ENCODE data around the gene CEP170. TPM values are rescaled to one million over a fixed set of nuclear protein-coding genes. Genes with fewer than 3 reads are reported as not detected.
"Not testable (repeated sequence)": the region's sequence is repeated elsewhere in the genome, so short reads cannot be mapped to it uniquely, and the experiment has no call there.

Gene CEP170
- total RNA-seq, 1 donor from 2014 or later, result 41.7 TPM

DNA sequence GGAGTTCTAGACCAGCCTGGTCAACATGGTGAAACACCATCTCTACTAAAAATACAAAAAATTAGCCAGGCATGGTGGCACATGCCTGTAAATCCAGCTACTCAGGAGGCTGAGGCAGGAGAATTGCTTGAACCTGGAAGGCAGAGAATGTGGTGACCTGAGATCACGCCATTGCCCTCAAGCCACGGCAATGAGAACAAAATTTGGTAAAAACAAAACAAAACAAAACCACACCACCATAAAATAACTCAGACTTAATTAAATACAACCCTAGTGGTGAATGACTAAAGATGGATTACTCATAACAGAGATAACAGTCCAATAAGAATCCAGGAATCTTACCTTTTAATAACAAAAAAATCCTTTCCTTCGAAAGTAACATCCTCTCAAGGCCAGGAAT lies 167.7 kb downstream of the CEP170 start:
- intact Hi-C loops (cut with micrococcal nuclease), result not testable (repeated sequence)

Other genes with a start within 250 kb of the CEP170 start
- gene SDCCAG8, start 760 bp upstream of the CEP170 start, total RNA-seq, result 23.4 and 23.7 TPM in 2 replicates

Data from T-helper 2 cell treated with Interferon-gamma antibody and Interleukin-4, amounts not matched to agents 100 ng/mL and 5 ng/mL, for 36 hours (primary cell).